HAP-1 (cell line): ENCODE measurements around the gene TRIM26.
"Not testable (repeated sequence)": the region's sequence is repeated elsewhere in the genome, so short reads cannot be mapped to it uniquely, and the experiment has no call there.

Experiments
- DNase-seq, 2 experiments: peaks; one replicate each; pipeline ENCODE4 v3.0.0-alpha.2; 2016 to 2020; ENCODE audit warnings: low spot score in 2 of 2
- H3K27me3 ChIP-seq: fragments of 250-450 bp; sonication (Bioruptor Pico); 2 replicates; pipeline ENCODE4 v1.5.1; 2020; ENCODE audit warnings: low read depth, mild to moderate bottlenecking, moderate library complexity
- H3K36me3 ChIP-seq: fragments of 250-450 bp; sonication (Bioruptor Pico); replicated peaks from 2 replicates; pipeline ENCODE4 v1.5.1; 2020; ENCODE audit warnings: mild to moderate bottlenecking
- H3K4me1 ChIP-seq: fragments of 250-450 bp; sonication (Bioruptor Pico); 2 replicates; pipeline ENCODE4 v1.5.1; 2020; ENCODE audit warnings: mild to moderate bottlenecking
- H3K4me3 ChIP-seq: fragments of 250-450 bp; sonication (Bioruptor Pico); 2 replicates; pipeline ENCODE4 v1.5.1; 2020; ENCODE audit warnings: mild to moderate bottlenecking, moderate library complexity
- H3K9me3 ChIP-seq: fragments of 250-450 bp; sonication (Bioruptor Pico); 2 replicates; pipeline ENCODE4 v1.5.1; 2020; ENCODE audit warnings: mild to moderate bottlenecking, moderate library complexity
- in situ Hi-C: fragments of 300-500 bp; cut with MboI; formaldehyde crosslinking; loops from 3 replicates; pipeline ENCODE4 v1.14.3; 2020; ENCODE audit warnings: low sequenced_read_pairs, inconsistent platforms, mixed read lengths

Gene TRIM26

GRCh38 chr6:30172681-30173080 is 40.5 kb downstream of the TRIM26 start:
- H3K4me1 ChIP-seq, result no peaks in the 10 kb centered on the region
- in situ Hi-C loops, result no loop called here
- no peaks in the 10 kb centered on the region for H3K27me3 ChIP-seq
- no peak overlapping the region for H3K4me3 ChIP-seq
- no peaks in the 10 kb centered on the region for H3K9me3 ChIP-seq
- H3K36me3 ChIP-seq, result no peaks in the 10 kb centered on the region
- DNase-seq, result no peak

DNA sequence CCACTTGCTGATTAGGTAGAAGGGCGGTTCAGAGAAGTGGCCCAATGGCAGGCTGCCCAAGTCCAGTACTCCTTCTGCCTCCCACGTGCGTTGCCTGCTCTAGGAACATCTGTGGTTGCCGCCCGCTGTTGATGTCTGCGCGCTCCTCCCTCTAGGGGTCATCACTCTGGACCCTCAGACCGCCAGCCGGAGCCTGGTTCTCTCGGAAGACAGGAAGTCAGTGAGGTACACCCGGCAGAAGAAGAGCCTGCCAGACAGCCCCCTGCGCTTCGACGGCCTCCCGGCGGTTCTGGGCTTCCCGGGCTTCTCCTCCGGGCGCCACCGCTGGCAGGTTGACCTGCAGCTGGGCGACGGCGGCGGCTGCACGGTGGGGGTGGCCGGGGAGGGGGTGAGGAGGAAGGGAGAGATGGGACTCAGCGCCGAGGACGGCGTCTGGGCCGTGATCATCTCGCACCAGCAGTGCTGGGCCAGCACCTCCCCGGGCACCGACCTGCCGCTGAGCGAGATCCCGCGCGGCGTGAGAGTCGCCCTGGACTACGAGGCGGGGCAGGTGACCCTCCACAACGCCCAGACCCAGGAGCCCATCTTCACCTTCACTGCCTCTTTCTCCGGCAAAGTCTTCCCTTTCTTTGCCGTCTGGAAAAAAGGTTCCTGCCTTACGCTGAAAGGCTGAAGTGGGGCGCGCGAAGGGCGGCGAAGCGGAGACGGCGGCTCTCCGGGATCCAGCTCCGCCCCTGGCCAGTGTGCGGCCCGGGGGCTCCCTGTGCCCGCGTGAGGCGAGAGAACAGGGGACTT is 41.3 kb downstream of the TRIM26 start:
- no peaks in the 10 kb centered on the region for H3K9me3 ChIP-seq
- peak in 1 of 2 experiments; percentile 21 for DNase-seq
- H3K4me3 ChIP-seq, result no peak overlapping the region
- in situ Hi-C loops, result no loop called here
- no peaks in the 10 kb centered on the region for H3K36me3 ChIP-seq
- H3K4me1 ChIP-seq, result no peaks in the 10 kb centered on the region
- H3K27me3 ChIP-seq, result 0 out of 2 replicates have a peak, but pooled peaks cover 3% of the 10 kb centered on the region

DNA sequence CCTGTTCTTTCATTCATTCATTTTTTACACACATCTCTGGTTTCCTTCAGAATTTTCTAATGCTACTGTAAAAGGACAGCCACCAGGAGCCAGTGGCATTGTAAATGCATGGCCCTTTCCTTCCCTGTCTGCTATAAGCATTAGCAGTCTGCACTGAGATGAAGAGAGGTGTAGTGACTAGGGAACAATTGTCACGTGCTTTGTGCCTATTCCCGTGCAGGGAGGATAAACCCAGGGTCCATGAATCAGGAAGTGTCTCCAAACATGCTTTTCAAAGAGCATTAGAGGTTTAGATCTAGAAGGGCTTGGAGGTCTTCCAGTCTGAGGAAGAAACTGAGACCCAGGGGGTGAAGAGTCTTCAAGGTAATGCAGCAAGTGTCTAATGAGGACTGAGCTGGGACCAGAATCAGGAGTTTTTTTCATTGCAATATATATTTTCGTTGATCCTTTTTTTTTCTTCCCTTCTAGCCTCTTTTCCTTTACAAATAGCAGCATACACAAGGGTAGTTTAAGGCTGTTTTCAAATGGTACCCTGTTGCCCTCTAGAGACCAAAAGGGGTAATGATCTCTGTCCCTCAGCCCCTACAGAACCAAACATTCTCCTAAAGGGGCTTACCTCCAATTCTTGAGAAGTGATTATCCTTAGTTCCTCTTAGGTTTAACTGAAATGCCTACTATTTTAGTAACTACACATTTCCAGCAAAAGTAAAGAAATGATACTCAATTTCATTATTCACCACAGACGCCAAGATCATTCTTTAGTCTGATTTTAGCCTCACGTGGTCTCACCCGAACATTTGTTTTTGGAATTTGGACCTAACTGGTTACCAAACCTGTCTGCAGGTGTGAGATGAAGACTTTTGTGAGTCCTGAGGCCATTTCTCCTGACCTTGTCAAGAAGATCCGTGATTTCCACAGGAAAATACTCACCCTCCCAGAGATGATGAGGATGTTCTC is 43.3 kb downstream of the TRIM26 start:
- in situ Hi-C loops, result loop anchor here (10.0 kb wide), 1 partner anchor 325 kb away; no protein-coding TSS in a partner anchor
- DNase-seq, result peak; percentile 33 to 57
- Histone ChIP-seq H3K9me3 (no peaks in the 10 kb centered on the region), H3K4me3 (no peak overlapping the region), H3K4me1 (no peaks in the 10 kb centered on the region), H3K36me3 (no peaks in the 10 kb centered on the region), H3K27me3 (peaks cover 6% of the 10 kb centered on the region; the same call in 1 of the 2 replicates)

DNA sequence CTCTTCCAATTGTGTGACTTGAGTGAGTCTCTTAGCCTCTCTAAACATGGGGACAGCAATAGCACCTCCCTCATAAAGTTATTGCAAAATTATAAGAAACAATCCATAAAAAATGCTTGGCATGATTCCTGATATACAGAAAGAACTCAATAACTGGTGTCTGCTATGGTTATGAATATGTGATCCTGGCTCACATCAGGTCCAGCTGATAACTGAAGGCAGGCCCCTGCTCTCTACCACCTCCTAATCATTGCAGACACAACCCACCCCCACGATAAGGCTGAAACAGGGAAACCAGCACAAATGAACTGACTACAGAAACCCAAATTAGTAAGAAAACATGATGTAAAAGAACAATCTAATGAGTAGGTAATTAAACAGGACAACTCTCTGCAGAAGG is 44.5 kb downstream of the TRIM26 start:
- no peaks in the 10 kb centered on the region for H3K36me3 ChIP-seq
- in situ Hi-C loops, result loop anchor here (10.0 kb wide), 1 partner anchor 324 kb away; no protein-coding TSS in a partner anchor
- H3K9me3 ChIP-seq, result no peaks in the 10 kb centered on the region
- no peak overlapping the region for H3K4me3 ChIP-seq
- H3K4me1 ChIP-seq, result no peaks in the 10 kb centered on the region
- peaks cover 6% of the 10 kb centered on the region; the same call in 1 of the 2 replicates for H3K27me3 ChIP-seq
- DNase-seq, result no peak

DNA sequence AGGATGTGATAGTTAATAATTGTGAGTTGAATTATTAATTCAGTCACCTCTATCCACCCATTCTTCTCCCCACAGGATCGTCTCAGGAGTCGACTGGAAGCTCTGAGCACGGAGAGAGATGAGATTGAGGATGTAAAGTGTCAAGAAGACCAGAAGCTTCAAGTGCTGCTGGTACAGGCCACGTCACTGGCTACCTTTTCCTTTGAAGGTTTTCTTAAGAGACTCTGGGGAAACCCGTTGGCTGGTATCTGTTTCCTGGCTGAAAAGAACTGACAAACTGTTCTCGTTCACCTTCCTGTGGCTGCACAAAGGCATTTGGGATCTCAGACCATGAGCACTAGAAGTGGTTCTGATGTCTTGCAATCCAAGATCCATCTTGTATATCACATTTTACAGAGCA is 46.1 kb downstream of the TRIM26 start:
- H3K36me3 ChIP-seq, result no peaks in the 10 kb centered on the region
- H3K4me1 ChIP-seq, result no peaks in the 10 kb centered on the region
- no peak overlapping the region for H3K4me3 ChIP-seq
- H3K9me3 ChIP-seq, result no peaks in the 10 kb centered on the region
- DNase-seq, result no peak
- H3K27me3 ChIP-seq, result peaks cover 6% of the 10 kb centered on the region; the same call in 1 of the 2 replicates
- in situ Hi-C loops, result loop anchor here (10.0 kb wide), 1 partner anchor 322 kb away; no protein-coding TSS in a partner anchor

DNA sequence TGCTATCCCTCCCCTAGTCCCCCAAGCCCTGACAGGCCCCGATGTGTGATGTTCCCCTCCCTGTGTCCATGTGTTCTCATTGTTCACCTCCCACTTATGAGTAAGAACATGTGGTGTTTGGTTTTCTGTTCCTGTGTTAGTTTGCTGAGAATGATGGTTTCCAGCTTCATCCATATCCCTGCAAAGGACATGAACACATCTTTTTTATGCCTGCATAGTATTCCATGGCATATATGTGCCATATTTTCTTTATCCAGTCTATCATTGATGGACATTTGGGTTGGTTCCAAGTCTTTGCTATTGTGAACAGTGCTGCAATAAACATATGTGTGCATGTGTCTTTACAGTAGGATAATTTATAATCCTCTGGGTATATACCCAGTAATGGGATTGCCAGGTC is 48.0 kb downstream of the TRIM26 start:
- in situ Hi-C loops, result loop anchor here (10.0 kb wide), 1 partner anchor 320 kb away; no protein-coding TSS in a partner anchor
- H3K9me3 ChIP-seq, DNase-seq, H3K4me3 ChIP-seq, H3K4me1 ChIP-seq, H3K27me3 ChIP-seq, H3K36me3 ChIP-seq: not testable (repeated sequence)

DNA sequence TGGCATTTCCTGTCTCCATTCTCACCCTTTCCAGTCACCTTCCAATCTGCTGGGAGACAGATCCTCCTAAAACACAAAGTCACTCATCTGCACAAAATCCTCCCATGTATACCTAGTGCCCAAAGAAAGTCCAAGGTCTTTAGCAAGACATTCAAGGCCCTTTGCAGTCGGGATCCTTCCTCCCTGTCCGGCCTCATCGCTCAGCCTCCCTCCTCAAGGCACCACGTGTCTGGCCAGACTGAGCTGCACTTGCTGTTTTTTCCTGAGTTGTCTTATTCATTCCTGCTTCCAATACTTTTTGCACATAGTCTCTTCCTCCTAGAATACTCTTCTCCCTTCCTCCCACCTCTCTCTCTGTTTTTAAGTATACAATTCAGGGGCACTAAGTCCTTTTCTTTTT is 48.5 kb downstream of the TRIM26 start:
- H3K4me3 ChIP-seq, result no peak overlapping the region
- no peaks in the 10 kb centered on the region for H3K4me1 ChIP-seq
- no peaks in the 10 kb centered on the region for H3K9me3 ChIP-seq
- H3K36me3 ChIP-seq, result no peaks in the 10 kb centered on the region
- in situ Hi-C loops, result loop anchor here (10.0 kb wide), 1 partner anchor 320 kb away; no protein-coding TSS in a partner anchor
- peaks cover 6% of the 10 kb centered on the region; the same call in 1 of the 2 replicates for H3K27me3 ChIP-seq
- no peak for DNase-seq

- H3K27me3 ChIP-seq, result peaks cover 8% of the 10 kb centered on the region
- in situ Hi-C loops, result loop anchor here (10.0 kb wide), 1 partner anchor 319 kb away; no protein-coding TSS in a partner anchor
- no peak overlapping the region for H3K4me3 ChIP-seq
- no peaks in the 10 kb centered on the region for H3K4me1 ChIP-seq
- no peaks in the 10 kb centered on the region for H3K9me3 ChIP-seq
- DNase-seq, result no peak
- H3K36me3 ChIP-seq, result no peaks in the 10 kb centered on the region
These were observed 49.1 kb downstream of the TRIM26 start for GRCh38 chr6:30163918-30164654.

DNA sequence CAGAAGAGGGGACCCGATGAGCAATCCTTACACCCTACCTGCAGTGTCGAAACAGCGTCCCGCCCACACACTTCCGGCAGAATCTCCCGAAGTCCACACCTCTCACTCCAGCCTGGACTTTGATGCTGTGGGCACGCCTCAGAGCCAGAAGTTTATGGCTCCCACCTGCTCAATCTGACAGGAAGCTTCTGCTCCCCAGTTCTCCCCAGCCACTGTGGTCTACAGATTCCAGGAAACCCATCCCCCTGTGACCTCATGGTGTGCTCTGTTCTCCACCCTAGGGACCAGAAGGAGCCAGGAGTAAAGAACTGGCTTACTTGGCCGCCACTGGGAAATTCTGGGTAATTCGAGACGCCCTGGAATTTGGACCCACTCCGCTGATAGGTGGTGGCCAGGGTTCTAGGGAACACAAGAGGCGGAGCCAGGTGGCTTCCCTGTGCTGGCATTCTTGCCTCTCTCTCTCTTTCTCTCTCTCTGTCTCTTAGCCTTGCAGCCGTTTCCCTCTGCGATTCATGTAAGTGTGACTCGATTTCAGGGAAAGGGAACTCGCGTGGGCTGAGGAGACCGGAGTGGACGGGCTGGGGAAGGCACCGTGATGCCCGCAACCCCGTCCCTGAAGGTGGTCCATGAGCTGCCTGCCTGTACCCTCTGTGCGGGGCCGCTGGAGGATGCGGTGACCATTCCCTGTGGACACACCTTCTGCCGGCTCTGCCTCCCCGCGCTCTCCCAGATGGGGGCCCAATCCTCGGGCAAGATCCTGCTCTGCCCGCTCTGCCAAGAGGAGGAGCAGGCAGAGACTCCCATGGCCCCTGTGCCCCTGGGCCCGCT is 49.9 kb downstream of the TRIM26 start, which contains the start of gene TRIM15:
TRIM15 (plus strand) TSS at position 457 of the 828 bp plus-strand sequence; CDS start at position 596, 139 bp downstream.
- in situ Hi-C loops, result loop anchor here (10.0 kb wide), 1 partner anchor 319 kb away; no protein-coding TSS in a partner anchor
- DNase-seq, result no peak
- no peak within 1 kb of the TSS for H3K4me3 ChIP-seq
- H3K9me3 ChIP-seq, result no peaks in the 10 kb centered on the region
- no peaks in the 10 kb centered on the region for H3K4me1 ChIP-seq
- H3K36me3 ChIP-seq, result no peaks in the 10 kb centered on the region
- H3K27me3 ChIP-seq, result peaks cover 15% of the 10 kb centered on the region

- Histone ChIP-seq H3K4me1 (no peaks in the 10 kb centered on the region), H3K9me3 (no peaks in the 10 kb centered on the region), H3K27me3 (peaks cover 16% of the 10 kb centered on the region), H3K4me3 (no peak overlapping the region), H3K36me3 (no peaks in the 10 kb centered on the region)
- in situ Hi-C loops, result loop anchor here (10.0 kb wide), 1 partner anchor 318 kb away; no protein-coding TSS in a partner anchor
- no peak for DNase-seq
These were observed 50.7 kb downstream of the TRIM26 start for GRCh38 chr6:30162265-30163089.

GRCh38 chr6:30160785-30161531 is 52.2 kb downstream of the TRIM26 start, which contains the start of gene TRIM10:
Gene TRIM10, minus strand, starts transcription at chr6:30161211. Its CDS starts 353 bp downstream, at chr6:30160858.
- Histone ChIP-seq H3K9me3 (no peaks in the 10 kb centered on the region), H3K4me3 (no peak within 1 kb of the TSS), H3K36me3 (no peaks in the 10 kb centered on the region), H3K4me1 (no peaks in the 10 kb centered on the region), H3K27me3 (peaks cover 13% of the 10 kb centered on the region)
- no peak for DNase-seq
- in situ Hi-C loops, result loop anchor here (10.0 kb wide), 1 partner anchor 316 kb away; no protein-coding TSS in a partner anchor
